Adrenal gland (tissue), 5 donors: ENCODE measurements around the gene TNNI3.

Source experiments
- CTCF ChIP-seq, 6 experiments: fragments of 450-650 bp in 4 of 6; fragments of 200-600 bp in 2 of 6; sonication (generic) in 1 of 6; IDR thresholded peaks; 1 replicate in 5 of 6; 2 replicates in 1 of 6; pipeline versions ENCODE4 v1.5.1 to v1.8.0; 2016 to 2021; ENCODE audit warnings: antibody characterized with exemption in 6 of 6, mild to moderate bottlenecking in 2 of 6, moderate library complexity in 1 of 6
- POLR2A ChIP-seq, 2 donors: fragments of 450-650 bp; IDR thresholded peaks; one replicate each; pipeline ENCODE4 v1.6.1; 2017; ENCODE audit warnings: antibody characterized with exemption in 2 of 2, mild to moderate bottlenecking in 2 of 2, moderate library complexity in 1 of 2
- donor health status: DM: no; HTN: no; CAD: no.

- TF ChIP-seq POLR2A (IDR thresholded peaks at IDR 0.05) (no peak), CTCF (IDR thresholded peaks at IDR 0.05) (no peak)
These were observed 3.4 kb upstream of the TNNI3 start for GRCh38 chr19:55160986-55161365.
